ENCODE data around the gene TBC1D21. TPM values are rescaled to one million over a fixed set of nuclear protein-coding genes. Genes with fewer than 3 reads are reported as not detected.
"Not testable (repeated sequence)": the region's sequence is repeated elsewhere in the genome, so short reads cannot be mapped to it uniquely, and the experiment has no call there.

The TBC1D21 gene
- total RNA-seq, 2 donors from 2014 or later, result not detected

DNA sequence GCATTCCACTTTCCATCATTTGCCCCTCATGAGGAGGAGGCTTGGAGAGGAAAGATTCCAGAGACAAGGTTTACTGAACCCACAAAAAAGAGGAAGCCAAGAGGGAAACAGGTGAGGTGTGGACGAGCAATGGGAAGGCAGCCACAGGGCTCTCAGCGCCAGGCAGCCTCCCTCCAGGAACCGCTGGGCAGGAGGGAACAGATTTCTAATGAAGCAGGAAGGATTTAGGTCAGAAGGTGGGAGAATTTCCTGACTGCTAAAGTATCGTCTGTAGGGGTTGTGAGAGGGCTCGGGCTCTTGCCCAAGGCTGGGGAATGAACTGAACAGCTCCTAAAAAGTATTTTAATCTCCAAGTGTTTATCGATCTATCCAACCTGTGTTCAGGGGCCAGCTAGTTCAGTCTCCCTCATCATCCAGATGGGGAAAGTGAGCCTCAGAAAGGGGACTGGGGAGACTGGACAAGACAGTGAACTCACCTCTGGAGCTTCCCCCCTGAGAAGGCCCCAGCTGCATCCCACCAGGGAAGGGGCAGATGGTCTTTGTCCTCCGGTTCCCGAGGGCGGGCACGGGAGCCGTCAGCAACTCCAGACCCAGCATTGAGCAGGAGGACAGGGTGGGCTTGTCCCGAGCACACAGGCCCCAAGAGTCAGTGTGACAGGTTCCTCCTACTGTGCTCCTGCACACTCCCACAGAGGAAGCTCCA lies 63.4 kb downstream of the TBC1D21 start:
- TF ChIP-seq, protein P1, sequence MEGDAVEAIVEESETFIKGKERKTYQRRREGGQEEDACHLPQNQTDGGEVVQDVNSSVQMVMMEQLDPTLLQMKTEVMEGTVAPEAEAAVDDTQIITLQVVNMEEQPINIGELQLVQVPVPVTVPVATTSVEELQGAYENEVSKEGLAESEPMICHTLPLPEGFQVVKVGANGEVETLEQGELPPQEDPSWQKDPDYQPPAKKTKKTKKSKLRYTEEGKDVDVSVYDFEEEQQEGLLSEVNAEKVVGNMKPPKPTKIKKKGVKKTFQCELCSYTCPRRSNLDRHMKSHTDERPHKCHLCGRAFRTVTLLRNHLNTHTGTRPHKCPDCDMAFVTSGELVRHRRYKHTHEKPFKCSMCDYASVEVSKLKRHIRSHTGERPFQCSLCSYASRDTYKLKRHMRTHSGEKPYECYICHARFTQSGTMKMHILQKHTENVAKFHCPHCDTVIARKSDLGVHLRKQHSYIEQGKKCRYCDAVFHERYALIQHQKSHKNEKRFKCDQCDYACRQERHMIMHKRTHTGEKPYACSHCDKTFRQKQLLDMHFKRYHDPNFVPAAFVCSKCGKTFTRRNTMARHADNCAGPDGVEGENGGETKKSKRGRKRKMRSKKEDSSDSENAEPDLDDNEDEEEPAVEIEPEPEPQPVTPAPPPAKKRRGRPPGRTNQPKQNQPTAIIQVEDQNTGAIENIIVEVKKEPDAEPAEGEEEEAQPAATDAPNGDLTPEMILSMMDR (IDR thresholded peaks at IDR 0.05), result no peak
- Histone ChIP-seq H3K4me1 (ENCODE audit: control insufficient read depth in 1 of 2, low read depth in 2 of 2) (peaks cover 58 to 84% of the 10 kb centered on the region in 2 donors), H3K36me3 (no peaks in the 10 kb centered on the region), H3K27me3 (replicated peaks; ENCODE audit: insufficient read depth) (no peaks in the 10 kb centered on the region), H3K27ac (peak overlapping the region; percentile 84 to 88), H3K9me3 (no peaks in the 10 kb centered on the region), H3K4me3 (peak overlapping the region; percentile 21)
- ATAC-seq (ENCODE audit: insufficient number of reproducible peaks, low FRiP score, low read depth) (no peak), DNase-seq (ENCODE audit: low spot score) (no peak)

DNA sequence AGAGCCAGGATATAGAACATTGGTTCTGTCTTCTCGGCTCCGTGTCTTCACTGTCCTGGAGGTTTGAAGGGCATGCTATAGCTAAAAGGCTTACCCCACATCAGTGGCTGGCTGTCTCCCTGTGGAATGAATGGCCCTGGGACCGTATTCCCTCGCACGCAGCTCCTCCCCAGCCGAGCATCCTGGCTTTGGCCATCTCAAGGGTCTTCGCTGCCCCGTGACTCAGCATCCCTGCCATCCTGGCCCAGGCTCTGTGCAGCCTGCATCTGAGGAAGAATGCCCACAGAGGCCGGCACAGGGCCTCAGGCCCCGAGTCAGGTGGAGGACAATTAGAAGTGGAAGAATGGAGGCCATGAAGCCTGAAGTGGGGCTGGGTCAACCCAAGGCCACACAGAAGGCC lies 63.9 kb downstream of the TBC1D21 start:
- Histone ChIP-seq H3K27ac (peak overlapping the region; percentile 84 to 88), H3K9me3 (no peaks in the 10 kb centered on the region), H3K27me3 (replicated peaks; ENCODE audit: insufficient read depth) (no peaks in the 10 kb centered on the region), H3K36me3 (no peaks in the 10 kb centered on the region), H3K4me3 (peak overlapping the region; percentile 21), H3K4me1 (ENCODE audit: control insufficient read depth in 1 of 2, low read depth in 2 of 2) (peaks cover 58 to 86% of the 10 kb centered on the region in 2 donors)
- ATAC-seq (ENCODE audit: insufficient number of reproducible peaks, low FRiP score, low read depth) (no peak), DNase-seq (ENCODE audit: low spot score) (no peak)
- TF ChIP-seq, protein P1 (IDR thresholded peaks at IDR 0.05), result no peak

DNA sequence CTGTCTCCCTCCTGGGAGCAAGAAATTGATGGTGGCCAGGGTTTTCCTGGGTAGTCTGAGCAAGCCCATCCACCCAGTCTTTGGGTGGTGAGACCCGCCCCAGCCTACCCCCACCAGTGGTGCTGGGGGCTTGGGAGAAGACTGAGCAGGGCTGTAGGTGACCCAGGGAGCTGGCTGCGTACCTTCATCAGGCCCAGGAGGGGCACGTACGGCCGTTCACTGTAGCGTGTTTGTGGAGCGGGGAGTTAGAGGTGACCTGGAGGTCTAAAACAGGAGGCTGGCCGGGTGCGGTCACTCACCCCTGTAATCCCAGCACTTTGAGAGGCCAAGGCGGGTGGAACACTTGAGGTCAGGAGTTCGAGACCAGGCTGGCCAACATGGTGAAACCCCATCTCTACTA lies 64.4 kb downstream of the TBC1D21 start:
- Histone ChIP-seq H3K27me3 (replicated peaks; ENCODE audit: insufficient read depth) (no peaks in the 10 kb centered on the region), H3K36me3 (no peaks in the 10 kb centered on the region), H3K9me3 (no peaks in the 10 kb centered on the region), H3K27ac (peak overlapping the region; percentile 84 to 88), H3K4me1 (ENCODE audit: control insufficient read depth in 1 of 2, low read depth in 2 of 2) (peaks cover 63 to 86% of the 10 kb centered on the region in 2 donors), H3K4me3 (no peak overlapping the region)
- ATAC-seq (ENCODE audit: insufficient number of reproducible peaks, low FRiP score, low read depth) (no peak), DNase-seq (ENCODE audit: low spot score) (no peak)
- TF ChIP-seq, protein P1 (IDR thresholded peaks at IDR 0.05), result no peak

DNA sequence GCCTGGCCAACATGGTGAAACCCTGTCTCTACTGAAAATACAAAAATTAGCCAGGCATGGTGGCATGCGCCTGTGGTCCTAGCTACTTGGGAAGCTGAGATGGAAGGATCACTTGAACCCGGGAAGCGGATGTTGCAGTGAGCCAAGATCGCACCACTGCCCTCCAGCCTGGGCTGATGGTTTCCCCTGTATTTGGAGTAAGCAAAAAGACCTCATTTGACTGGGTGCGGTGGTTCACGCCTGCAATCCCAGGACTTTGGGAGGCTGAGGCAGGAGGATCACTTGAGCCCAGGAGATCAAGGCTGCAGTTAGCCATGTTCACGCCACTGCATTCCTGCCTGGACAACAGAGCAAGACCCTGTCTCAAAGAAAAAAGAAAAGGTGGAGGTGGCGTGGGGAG lies 65.2 kb downstream of the TBC1D21 start:
- H3K27me3 ChIP-seq (replicated peaks; ENCODE audit: insufficient read depth); DNase-seq (ENCODE audit: low spot score); H3K9me3 ChIP-seq; ATAC-seq (ENCODE audit: insufficient number of reproducible peaks, low FRiP score, low read depth); H3K4me3 ChIP-seq; H3K36me3 ChIP-seq: not testable (repeated sequence)
- peaks cover 67 to 88% of the 10 kb centered on the region in 2 donors for H3K4me1 ChIP-seq (ENCODE audit: control insufficient read depth in 1 of 2, low read depth in 2 of 2)
- peak overlapping the region in 1 of 2 donors; percentile 95 for H3K27ac ChIP-seq

Other genes with a start within 250 kb of the TBC1D21 start
- gene NPTN, start 240.2 kb upstream of the TBC1D21 start, total RNA-seq, result 100 to 1,000 TPM; 247 to 250 TPM
- 10 to 100 TPM; 47.4 to 67.6 TPM for gene CD276, start 189.2 kb upstream of the TBC1D21 start, total RNA-seq
- gene INSYN1, start 120.2 kb upstream of the TBC1D21 start, total RNA-seq, result 10 to 100 TPM; 10.6 to 15.2 TPM
- gene LOXL1, start 52.9 kb downstream of the TBC1D21 start, total RNA-seq, result 100 to 1,000 TPM; 164 to 321 TPM
- 10 to 100 TPM; 23.6 to 37.9 TPM for gene STOML1, start 118.7 kb downstream of the TBC1D21 start, total RNA-seq
- gene PML, start 121.2 kb downstream of the TBC1D21 start, total RNA-seq, result 100 to 1,000 TPM in 1 of 2 donors, 10 to 100 TPM in 1; 77.2 to 138 TPM
- under 1 TPM; 0.14 to 0.42 TPM for gene GOLGA6A, start 209.0 kb downstream of the TBC1D21 start, total RNA-seq

All from thoracic aorta (tissue), 2 donors.